HG02943 (cell line): ENCODE measurements around the gene NDRG2.
A peak's percentile ranks its signal among the peaks of the same experiment; 100 is the strongest.

ENCODE experiments used
- ATAC-seq: cut with Tn5 transposase; IDR thresholded peaks from one replicate; pipeline ENCODE4 v1.9.1; 2021; ENCODE audit warnings: mild to moderate bottlenecking, low read depth, moderate library complexity; ENCODE audit not compliant: unreplicated experiment

NDRG2 gene

DNA sequence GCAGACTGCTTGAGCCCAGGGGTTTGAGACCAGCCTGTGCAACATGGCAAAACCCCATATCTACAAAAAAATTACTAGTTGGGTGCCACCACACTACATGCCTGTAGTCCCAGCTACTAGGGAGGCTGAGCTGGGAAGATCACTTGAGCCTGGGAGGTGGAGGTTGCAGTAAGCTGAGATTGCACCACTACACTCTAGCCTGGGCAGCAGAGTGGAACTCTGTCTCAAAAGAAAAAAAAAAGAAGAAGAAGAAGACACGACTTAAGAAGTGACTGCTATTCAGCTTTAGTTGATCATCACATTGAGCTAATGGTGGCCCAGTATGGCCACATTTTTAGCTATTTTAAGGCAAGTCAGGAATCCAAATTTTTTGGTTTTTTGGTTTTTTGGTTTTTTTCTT is 44.0 kb downstream of the NDRG2 start:
- ATAC-seq: no peak

- ATAC-seq: no peak
Measured at GRCh38 chr14:20978687-20979086, 46.2 kb downstream of the NDRG2 start.

- no peak for ATAC-seq
Measured at GRCh38 chr14:20976291-20976690, 48.6 kb downstream of the NDRG2 start.

DNA sequence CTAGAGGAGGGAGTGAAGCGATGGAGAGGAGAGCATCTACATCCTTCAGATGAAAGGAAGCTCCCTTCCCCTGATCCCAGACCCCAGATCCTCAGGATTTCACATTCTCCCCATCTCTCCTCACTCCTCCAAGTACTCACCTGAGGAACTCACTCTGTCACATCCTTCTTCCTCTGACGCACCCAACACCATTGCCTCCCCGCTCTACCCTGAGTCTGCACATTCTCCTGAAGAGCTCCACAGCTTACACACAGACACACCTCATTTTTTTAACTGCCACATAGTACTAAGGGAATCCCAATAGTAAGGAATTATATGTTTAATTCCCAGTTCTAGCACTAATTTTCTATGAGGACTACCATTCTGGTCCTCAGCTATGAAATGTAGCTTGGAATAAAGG is 51.4 kb downstream of the NDRG2 start:
- no peak for ATAC-seq

GRCh38 chr14:20971705-20972021 is 53.2 kb downstream of the NDRG2 start:
- ATAC-seq: peak; percentile 26

DNA sequence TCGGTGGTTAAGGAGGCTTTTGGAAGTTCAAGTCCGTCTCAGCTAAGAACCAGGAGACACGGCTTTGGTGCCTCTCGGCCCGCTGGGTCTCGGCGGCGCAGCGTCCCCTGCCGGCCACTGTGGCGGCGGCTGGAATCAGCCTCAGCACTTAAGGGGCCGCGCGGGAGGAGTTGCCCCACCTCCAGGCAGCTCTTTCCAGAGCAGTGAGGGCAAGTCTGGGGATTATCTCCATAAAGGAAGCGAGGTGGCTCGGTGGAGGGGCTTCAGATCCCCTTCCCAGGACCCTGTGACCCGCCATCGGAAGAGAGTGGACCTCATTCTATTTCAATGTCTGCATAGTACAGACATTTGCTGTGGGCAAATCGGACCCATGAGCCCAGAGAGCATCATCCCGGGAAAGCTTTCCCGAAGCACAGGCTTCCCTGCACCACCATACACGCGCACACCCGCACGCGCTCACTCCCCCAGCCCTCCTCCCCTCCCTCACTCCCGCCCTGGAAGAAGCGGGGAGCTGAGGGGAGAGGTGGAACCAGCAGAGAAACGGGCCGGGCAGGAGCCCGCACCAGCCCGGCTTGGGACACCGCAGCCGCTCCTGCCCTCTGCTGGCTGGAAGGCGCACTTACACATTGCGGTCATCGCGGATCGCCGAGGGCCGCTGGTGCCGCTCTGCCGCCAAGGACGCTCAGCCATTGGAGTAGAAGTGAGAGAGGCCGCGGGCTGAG is 53.7 kb downstream of the NDRG2 start:
- peak; percentile 90 for ATAC-seq

DNA sequence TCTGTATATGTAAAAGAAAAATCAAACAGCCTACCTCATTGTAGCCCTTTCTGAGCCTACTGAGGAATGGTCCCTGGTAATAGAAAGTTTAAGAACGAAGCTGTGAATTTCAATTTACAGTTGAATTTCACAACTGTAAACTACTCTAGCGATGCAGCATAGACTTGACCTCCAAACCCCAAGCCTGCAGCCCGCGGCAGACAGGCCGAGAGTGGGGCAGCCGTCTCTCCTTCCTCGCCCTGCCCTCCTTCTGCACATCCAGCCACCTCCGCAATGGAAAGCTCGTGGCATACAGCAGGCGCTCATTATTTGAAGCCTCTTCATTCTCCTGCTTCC is 54.2 kb downstream of the NDRG2 start:
- ATAC-seq: peak; percentile 12

DNA sequence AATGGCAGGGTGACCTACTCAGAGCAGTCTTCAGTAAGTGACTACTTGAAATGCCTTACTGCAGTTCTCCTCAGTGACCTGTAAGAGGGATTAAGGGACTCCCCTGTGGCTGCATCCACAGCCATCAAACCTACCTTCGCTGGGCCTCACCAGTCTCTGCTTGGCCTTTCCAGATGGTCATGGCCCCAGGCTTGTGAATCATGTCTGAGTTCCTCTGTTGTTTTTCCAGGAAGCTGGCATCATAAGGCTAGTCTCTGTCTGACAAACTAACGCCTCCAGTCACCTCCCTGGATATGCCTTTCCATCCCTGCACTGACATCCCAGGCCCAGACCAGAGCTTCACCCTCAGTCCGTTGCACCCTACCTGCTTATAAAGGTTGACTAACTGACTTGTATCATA is 55.5 kb downstream of the NDRG2 start:
- no peak for ATAC-seq
